Coronary artery (tissue), 2 donors: ENCODE data around the gene NR2E3.

Experiments used
- DNase-seq: peaks from one replicate; pipeline ENCODE4 v3.0.0-alpha.2; 2017; ENCODE audit warnings: low spot score
- H3K27ac ChIP-seq, 2 donors: fragments of 200-600 bp; sonication (generic); one replicate each; pipeline ENCODE4 v1.5.1; 2016 to 2019
- H3K4me3 ChIP-seq: fragments of 200-600 bp; sonication (generic); 2 replicates; pipeline ENCODE4 v1.5.1; 2016; ENCODE audit warnings: mild to moderate bottlenecking, moderate library complexity
- TF ChIP-seq, protein P1 (sequence below): fragments of 200-600 bp; sonication (generic); IDR thresholded peaks from one replicate; pipeline ENCODE4 v1.5.1; 2019; ENCODE audit warnings: antibody characterized with exemption

Gene NR2E3

DNA sequence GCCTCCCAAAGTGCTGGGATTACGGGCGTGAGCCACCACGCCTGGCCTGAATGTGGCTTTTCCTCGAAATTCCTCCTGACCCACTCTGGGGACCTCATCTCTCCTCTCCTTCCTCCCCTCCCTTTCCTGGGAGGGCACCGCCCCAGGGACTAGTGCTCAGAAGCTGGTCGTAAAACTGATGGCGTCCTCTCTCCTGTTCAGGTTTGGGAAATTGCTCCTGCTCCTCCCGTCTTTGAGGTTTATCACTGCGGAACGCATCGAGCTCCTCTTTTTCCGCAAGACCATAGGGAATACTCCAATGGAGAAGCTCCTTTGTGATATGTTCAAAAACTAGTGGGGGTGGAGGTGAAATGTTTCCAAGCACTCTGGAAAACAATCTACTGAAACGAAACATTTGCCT lies 7.0 kb downstream of the NR2E3 start:
- DNase-seq = no peak
- H3K27ac ChIP-seq = no peak overlapping the region
- TF ChIP-seq, protein P1, sequence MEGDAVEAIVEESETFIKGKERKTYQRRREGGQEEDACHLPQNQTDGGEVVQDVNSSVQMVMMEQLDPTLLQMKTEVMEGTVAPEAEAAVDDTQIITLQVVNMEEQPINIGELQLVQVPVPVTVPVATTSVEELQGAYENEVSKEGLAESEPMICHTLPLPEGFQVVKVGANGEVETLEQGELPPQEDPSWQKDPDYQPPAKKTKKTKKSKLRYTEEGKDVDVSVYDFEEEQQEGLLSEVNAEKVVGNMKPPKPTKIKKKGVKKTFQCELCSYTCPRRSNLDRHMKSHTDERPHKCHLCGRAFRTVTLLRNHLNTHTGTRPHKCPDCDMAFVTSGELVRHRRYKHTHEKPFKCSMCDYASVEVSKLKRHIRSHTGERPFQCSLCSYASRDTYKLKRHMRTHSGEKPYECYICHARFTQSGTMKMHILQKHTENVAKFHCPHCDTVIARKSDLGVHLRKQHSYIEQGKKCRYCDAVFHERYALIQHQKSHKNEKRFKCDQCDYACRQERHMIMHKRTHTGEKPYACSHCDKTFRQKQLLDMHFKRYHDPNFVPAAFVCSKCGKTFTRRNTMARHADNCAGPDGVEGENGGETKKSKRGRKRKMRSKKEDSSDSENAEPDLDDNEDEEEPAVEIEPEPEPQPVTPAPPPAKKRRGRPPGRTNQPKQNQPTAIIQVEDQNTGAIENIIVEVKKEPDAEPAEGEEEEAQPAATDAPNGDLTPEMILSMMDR = no peak
- H3K4me3 ChIP-seq = no peak overlapping the region

DNA sequence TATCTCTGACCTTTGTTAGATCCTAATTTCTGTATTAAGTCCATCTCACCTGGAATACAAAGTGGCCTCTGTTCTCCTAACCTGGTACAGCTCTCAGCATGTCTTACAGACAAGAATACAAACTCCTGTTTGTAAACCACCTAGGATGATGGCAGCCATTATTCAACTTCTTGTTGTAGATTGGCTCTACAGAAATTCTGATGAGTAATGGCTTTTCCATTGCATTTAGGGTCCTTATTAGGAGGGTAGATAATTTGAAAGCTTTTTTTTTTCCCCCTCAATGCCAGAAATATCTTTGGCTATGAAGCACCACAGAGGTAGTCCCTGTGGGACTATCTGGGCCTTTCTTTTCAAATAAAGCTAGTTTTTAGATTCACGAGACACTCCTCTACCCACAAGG lies 9.8 kb downstream of the NR2E3 start:
- TF ChIP-seq, protein P1 = no peak
- no peak for DNase-seq
- Histone ChIP-seq H3K27ac (no peak overlapping the region), H3K4me3 (no peak overlapping the region)

DNA sequence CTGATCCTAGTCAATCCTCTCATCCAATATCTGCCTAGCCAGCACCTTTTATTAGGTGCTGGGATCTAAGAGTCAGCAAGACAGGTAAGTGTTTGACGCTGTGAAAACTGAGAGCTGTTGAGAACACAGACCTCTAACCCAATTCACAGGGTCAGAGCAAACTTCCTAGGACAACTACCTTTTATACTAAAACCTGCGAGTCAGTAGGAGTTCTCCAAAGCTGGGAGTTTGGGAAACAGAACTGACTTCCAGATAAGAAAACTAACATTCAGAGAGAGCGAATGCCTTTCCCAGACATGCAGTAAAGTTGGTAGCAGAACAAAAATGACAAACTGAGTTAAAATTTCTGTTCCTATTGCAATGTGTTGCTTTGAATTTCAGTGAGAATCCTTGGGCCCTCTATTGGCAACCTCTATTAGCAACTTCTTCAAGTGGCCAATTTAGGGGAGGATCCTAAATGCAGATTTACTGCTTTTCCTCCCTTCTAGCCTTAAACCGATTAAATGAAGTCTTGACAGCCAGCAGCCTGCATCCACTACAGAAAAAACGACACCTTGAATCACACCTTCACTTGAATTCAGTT lies 11.3 kb downstream of the NR2E3 start:
- Histone ChIP-seq H3K27ac (no peak overlapping the region), H3K4me3 (no peak overlapping the region)
- DNase-seq = no peak
- TF ChIP-seq, protein P1 = no peak

DNA sequence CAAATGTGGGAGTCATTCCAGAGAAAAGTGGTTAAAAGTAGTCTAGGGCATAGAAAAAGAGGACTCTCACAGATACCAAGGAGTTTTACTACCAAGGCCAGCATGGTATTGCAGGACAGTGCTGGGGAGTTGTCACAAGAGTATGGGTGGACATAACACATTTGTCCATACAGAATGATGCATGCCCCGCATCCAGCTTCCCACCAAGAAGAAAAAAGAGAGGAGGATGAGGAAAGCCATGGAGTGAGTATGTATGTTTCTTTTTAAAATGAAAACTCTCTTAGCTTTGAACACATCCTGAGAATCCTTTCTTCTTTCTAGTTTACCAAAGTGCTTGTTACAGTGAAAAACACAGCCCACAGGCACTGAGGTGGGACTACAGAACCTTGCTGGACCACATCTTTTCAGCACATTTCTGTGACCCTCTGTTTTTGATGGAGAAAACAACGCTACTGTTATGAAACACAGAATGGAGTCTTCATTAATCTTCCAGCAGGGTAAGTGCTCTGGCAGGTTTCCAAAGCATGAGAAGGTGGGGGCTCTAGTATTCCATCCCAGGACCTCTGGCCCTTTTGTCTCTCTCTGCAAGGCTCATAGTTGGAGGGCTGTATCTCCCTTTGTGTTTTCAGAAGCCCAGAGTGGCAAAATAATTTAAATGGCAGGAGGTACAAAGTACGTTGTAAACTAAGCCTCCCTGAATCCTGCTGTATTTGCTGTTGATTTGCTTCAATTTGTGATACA lies 12.7 kb downstream of the NR2E3 start:
- TF ChIP-seq, protein P1 = no peak
- Histone ChIP-seq H3K4me3 (no peak overlapping the region), H3K27ac (no peak overlapping the region)
- DNase-seq = no peak

DNA sequence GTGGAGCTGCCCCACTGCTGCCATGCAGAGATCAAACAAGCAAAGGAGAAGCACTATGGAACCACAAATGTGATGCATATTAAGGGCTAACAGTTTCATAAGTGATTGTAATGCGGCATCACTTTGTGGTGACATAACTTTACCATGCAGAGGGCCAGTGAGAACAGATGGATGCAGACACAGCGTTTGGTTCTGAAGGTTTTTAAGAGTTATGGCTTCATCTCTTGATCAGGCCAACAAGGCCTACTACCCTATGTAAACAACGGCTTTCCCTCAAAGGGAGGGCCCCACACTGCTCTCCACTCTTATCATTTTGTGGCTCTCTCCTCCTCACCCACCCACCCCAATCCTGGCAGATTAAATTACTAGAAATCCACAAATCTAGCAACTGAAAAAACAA lies 13.4 kb downstream of the NR2E3 start:
- TF ChIP-seq, protein P1 = no peak
- no peak for DNase-seq
- Histone ChIP-seq H3K27ac (no peak overlapping the region), H3K4me3 (no peak overlapping the region)

DNA sequence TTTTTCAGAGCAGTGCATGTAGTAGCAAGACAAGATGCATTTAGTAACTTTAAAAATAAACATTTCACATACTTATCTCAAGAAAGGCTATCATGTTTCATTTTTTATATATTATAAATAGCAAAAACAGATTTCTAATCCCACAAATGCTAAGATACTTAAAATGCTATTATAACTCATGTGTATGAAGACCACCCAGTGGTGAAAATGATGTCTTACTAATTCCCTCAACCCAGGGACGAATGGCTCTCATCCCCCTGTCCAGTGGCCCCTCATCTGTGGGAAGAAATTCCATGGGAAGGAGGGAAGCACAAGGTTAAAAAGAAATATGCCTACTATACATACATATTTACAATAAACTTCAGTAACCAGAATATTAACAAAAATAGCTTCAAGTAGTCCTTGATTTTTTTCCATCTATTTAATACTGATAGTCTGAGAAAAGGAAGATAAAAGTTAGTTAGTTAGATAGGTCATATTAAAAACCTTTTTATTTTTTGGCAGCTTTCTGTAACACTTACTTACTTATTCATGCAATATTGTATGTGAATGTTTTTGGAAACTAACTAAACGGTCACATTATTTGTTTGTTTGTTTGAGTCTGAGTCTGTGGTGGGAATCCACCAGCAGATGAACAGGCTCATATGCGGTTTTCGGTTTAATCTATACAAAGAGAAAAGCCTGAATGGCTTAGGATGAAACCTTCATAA lies 14.8 kb downstream of the NR2E3 start:
- H3K4me3 ChIP-seq = no peak overlapping the region
- no peak for DNase-seq
- TF ChIP-seq, protein P1 = no peak
- no peak overlapping the region for H3K27ac ChIP-seq
